Vagina (tissue), 2 donors: ENCODE data around the gene TXNRD2. TPM values are rescaled to one million over a fixed set of nuclear protein-coding genes. Genes with fewer than 3 reads are reported as not detected.

Source experiments
- DNase-seq, 2 donors: peaks; one replicate each; pipeline ENCODE4 v3.0.0-alpha.2; 2017; ENCODE audit errors: extremely low spot score in 2 of 2
- H3K27ac ChIP-seq: fragments of 200-600 bp; sonication (generic); one replicate; pipeline ENCODE4 v1.5.1; 2019
- H3K27me3 ChIP-seq: fragments of 200-600 bp; sonication (generic); one replicate; pipeline ENCODE4 v1.5.1; 2019
- H3K36me3 ChIP-seq, 2 donors: fragments of 200-600 bp; sonication (generic); one replicate each; pipeline ENCODE4 v1.5.1; 2017 to 2019
- H3K4me1 ChIP-seq: fragments of 200-600 bp; sonication (generic); one replicate; pipeline ENCODE4 v1.5.1; 2019
- H3K4me3 ChIP-seq, 2 donors: fragments of 200-600 bp; sonication (generic); 1 replicate in 1 of 2; 2 replicates in 1 of 2; pipeline ENCODE4 v1.5.1; 2016 to 2019
- H3K9me3 ChIP-seq: fragments of 200-600 bp; sonication (generic); one replicate; pipeline ENCODE4 v1.5.1; 2019
- POLR2A ChIP-seq, 2 donors: fragments of 450-650 bp; IDR thresholded peaks; one replicate each; pipeline ENCODE4 v1.6.1; 2017; ENCODE audit warnings: antibody characterized with exemption in 2 of 2, mild to moderate bottlenecking in 2 of 2, moderate library complexity in 2 of 2
- POLR2AphosphoS5 ChIP-seq, 2 donors: sonication (generic); formaldehyde crosslinking; IDR thresholded peaks; one replicate each; pipeline ENCODE4 v1.9.0; 2017; ENCODE audit warnings: antibody characterized with exemption in 2 of 2, mild to moderate bottlenecking in 2 of 2, low read depth in 1 of 2; ENCODE audit not compliant: insufficient read depth in 1 of 2
- intact Hi-C: fragments of 100-400 bp; cut with DNase I; formaldehyde crosslinking; loops from one replicate; pipeline ENCODE4 v1.15.1; 2023
- total RNA-seq: library from RNA; depleted of rRNA; stranded (reverse); fragments of >200 nt; gene quantifications from one replicate; pipeline ENCODE4 v1.2.3, GENCODE V29; 2016
- TF ChIP-seq, protein P1 (sequence below), 3 experiments: fragments of 450-650 bp in 2 of 3; fragments of 200-600 bp in 1 of 3; sonication (generic) in 1 of 3; IDR thresholded peaks; one replicate each; pipeline ENCODE4 v1.5.1; 2017 to 2019; ENCODE audit warnings: antibody characterized with exemption in 3 of 3, mild to moderate bottlenecking in 2 of 3, moderate library complexity in 2 of 3

Gene TXNRD2
- total RNA-seq, 1 donor from 2014 or later, result 13.5 TPM

GRCh38 chr22:19871845-19872778, 69.5 kb downstream of the TXNRD2 start:
- no peaks in the 10 kb centered on the region for H3K27me3 ChIP-seq
- H3K27ac ChIP-seq, result no peak overlapping the region
- intact Hi-C loops, result no loop called here
- TF ChIP-seq, protein P1, sequence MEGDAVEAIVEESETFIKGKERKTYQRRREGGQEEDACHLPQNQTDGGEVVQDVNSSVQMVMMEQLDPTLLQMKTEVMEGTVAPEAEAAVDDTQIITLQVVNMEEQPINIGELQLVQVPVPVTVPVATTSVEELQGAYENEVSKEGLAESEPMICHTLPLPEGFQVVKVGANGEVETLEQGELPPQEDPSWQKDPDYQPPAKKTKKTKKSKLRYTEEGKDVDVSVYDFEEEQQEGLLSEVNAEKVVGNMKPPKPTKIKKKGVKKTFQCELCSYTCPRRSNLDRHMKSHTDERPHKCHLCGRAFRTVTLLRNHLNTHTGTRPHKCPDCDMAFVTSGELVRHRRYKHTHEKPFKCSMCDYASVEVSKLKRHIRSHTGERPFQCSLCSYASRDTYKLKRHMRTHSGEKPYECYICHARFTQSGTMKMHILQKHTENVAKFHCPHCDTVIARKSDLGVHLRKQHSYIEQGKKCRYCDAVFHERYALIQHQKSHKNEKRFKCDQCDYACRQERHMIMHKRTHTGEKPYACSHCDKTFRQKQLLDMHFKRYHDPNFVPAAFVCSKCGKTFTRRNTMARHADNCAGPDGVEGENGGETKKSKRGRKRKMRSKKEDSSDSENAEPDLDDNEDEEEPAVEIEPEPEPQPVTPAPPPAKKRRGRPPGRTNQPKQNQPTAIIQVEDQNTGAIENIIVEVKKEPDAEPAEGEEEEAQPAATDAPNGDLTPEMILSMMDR (IDR thresholded peaks at IDR 0.05), result no peak
- TF ChIP-seq POLR2AphosphoS5 (IDR thresholded peaks at IDR 0.05; ENCODE audit: insufficient read depth in 1 of 2, low read depth in 1 of 2) (no peak), POLR2A (IDR thresholded peaks at IDR 0.05) (no peak)
- no peaks in the 10 kb centered on the region for H3K9me3 ChIP-seq
- H3K36me3 ChIP-seq, result no peaks in the 10 kb centered on the region
- no peak overlapping the region for H3K4me3 ChIP-seq
- H3K4me1 ChIP-seq, result peaks cover 42% of the 10 kb centered on the region
- no peak for DNase-seq

DNA sequence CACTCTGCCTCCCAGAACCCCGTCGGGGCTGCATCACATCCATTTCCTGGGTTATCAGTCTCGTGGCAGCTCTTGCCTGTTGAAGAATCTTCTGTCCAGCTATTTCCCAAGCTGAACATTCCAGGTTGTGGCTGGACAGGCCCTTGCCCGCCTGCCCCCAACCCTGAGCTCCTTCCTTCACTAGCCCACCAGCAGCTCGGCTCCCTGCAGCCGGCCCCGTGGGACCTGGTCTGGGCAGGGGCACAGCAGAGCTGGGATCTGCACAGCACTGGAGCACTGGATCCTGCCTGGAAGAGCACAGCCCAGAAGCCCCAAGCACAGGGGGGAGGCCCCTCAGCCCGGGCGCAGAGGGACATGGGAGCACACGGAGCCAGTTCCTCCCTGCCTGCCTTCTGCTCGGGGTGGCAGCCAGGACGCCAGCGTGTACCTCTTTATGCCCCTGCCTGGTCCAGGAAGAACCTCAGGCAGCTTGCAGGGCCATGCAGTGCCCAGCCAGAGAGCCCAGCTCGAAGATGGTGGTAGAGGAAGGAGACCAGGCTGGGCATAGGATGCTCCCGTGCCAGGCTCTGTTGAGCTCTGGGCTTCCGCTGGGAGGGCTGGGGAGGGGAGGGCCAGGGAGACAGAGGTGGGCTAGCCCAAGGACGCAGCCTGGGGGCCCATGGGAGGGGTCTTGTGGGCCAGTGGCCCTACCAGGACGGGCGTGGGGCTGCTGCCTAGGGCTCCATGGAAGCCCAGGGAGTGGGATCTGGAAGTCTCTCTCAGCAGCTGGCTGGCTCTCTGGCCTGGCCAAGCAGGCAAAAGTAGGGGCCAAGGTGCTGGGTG, 70.4 kb downstream of the TXNRD2 start:
- H3K4me1 ChIP-seq, result peaks cover 34% of the 10 kb centered on the region
- intact Hi-C loops, result no loop called here
- H3K9me3 ChIP-seq, result no peaks in the 10 kb centered on the region
- TF ChIP-seq POLR2A (IDR thresholded peaks at IDR 0.05), result no peak
- no peak for DNase-seq
- no peak overlapping the region for H3K27ac ChIP-seq
- H3K4me3 ChIP-seq, result no peak overlapping the region
- H3K27me3 ChIP-seq, result no peaks in the 10 kb centered on the region
- no peaks in the 10 kb centered on the region for H3K36me3 ChIP-seq

GRCh38 chr22:19870153-19871022, 71.2 kb downstream of the TXNRD2 start:
- H3K27me3 ChIP-seq, result no peaks in the 10 kb centered on the region
- H3K4me1 ChIP-seq, result peaks cover 26% of the 10 kb centered on the region
- no peaks in the 10 kb centered on the region for H3K36me3 ChIP-seq
- intact Hi-C loops, result no loop called here
- TF ChIP-seq POLR2A (IDR thresholded peaks at IDR 0.05) (no peak), POLR2AphosphoS5 (IDR thresholded peaks at IDR 0.05; ENCODE audit: insufficient read depth in 1 of 2, low read depth in 1 of 2) (no peak)
- TF ChIP-seq, protein P1 (IDR thresholded peaks at IDR 0.05), result no peak
- H3K4me3 ChIP-seq, result no peak overlapping the region
- H3K27ac ChIP-seq, result no peak overlapping the region
- H3K9me3 ChIP-seq, result no peaks in the 10 kb centered on the region
- no peak for DNase-seq

GRCh38 chr22:19869497-19870152, 72.0 kb downstream of the TXNRD2 start:
- H3K9me3 ChIP-seq, result no peaks in the 10 kb centered on the region
- no peaks in the 10 kb centered on the region for H3K36me3 ChIP-seq
- no peak overlapping the region for H3K4me3 ChIP-seq
- peaks cover 19% of the 10 kb centered on the region for H3K4me1 ChIP-seq
- no peak overlapping the region for H3K27ac ChIP-seq
- H3K27me3 ChIP-seq, result no peaks in the 10 kb centered on the region
- no peak for DNase-seq
- no peak for TF ChIP-seq POLR2A (IDR thresholded peaks at IDR 0.05)
- TF ChIP-seq, protein P1 (IDR thresholded peaks at IDR 0.05), result no peak
- TF ChIP-seq POLR2AphosphoS5 (IDR thresholded peaks at IDR 0.05; ENCODE audit: insufficient read depth in 1 of 2, low read depth in 1 of 2), result no peak
- intact Hi-C loops, result no loop called here
